Skin epidermis (tissue), 12 donors: ENCODE data around the gene SH3YL1.

ENCODE experiments used
- H3K27ac ChIP-seq, 21 experiments: fragments of 200-600 bp; sonication (generic) in 11 of 21; one replicate each; pipeline ENCODE4 v1.5.0; 2020; ENCODE audit warnings: mild to moderate bottlenecking in 3 of 21, inconsistent platforms in 2 of 21, moderate library complexity in 2 of 21
- H3K4me3 ChIP-seq, 7 experiments: fragments of 200-600 bp; sonication (generic) in 2 of 7; one replicate each; pipeline ENCODE4 v1.5.0; 2020; ENCODE audit warnings: inconsistent platforms in 2 of 7, mild to moderate bottlenecking in 2 of 7, moderate library complexity in 1 of 7

The SH3YL1 gene

GRCh38 chr2:283996-284794 lies 20.4 kb upstream of the SH3YL1 start:
- Histone ChIP-seq H3K27ac (no peak overlapping the region), H3K4me3 (no peak overlapping the region)

- Histone ChIP-seq H3K27ac (no peak overlapping the region), H3K4me3 (no peak overlapping the region)
These were observed 18.8 kb upstream of the SH3YL1 start for GRCh38 chr2:282371-283263.

- Histone ChIP-seq H3K27ac (no peak overlapping the region), H3K4me3 (no peak overlapping the region)
These were observed 17.5 kb upstream of the SH3YL1 start for GRCh38 chr2:281381-281780.

GRCh38 chr2:280650-281110 lies 16.8 kb upstream of the SH3YL1 start:
- Histone ChIP-seq H3K27ac (no peak overlapping the region), H3K4me3 (no peak overlapping the region)

GRCh38 chr2:279956-280649 lies 16.3 kb upstream of the SH3YL1 start:
- Histone ChIP-seq H3K4me3 (no peak overlapping the region), H3K27ac (no peak overlapping the region)

- no peak overlapping the region for H3K27ac ChIP-seq
- H3K4me3 ChIP-seq = no peak overlapping the region
These were observed 15.5 kb upstream of the SH3YL1 start for GRCh38 chr2:279366-279765.

- Histone ChIP-seq H3K27ac (no peak overlapping the region), H3K4me3 (no peak overlapping the region)
These were observed 15.1 kb upstream of the SH3YL1 start for GRCh38 chr2:278927-279320.

- Histone ChIP-seq H3K4me3 (no peak overlapping the region), H3K27ac (no peak overlapping the region)
These were observed 14.6 kb upstream of the SH3YL1 start for GRCh38 chr2:278312-278926.

GRCh38 chr2:275466-275865 lies 11.6 kb upstream of the SH3YL1 start:
- Histone ChIP-seq H3K4me3 (no peak overlapping the region), H3K27ac (no peak overlapping the region)

- Histone ChIP-seq H3K4me3 (no peak overlapping the region), H3K27ac (no peak overlapping the region)
These were observed 10.7 kb upstream of the SH3YL1 start for GRCh38 chr2:274503-274902.

- Histone ChIP-seq H3K27ac (no peak overlapping the region), H3K4me3 (no peak overlapping the region)
These were observed 9.5 kb upstream of the SH3YL1 start for GRCh38 chr2:273333-273732.

GRCh38 chr2:271917-272316 lies 8.1 kb upstream of the SH3YL1 start:
- Histone ChIP-seq H3K4me3 (no peak overlapping the region), H3K27ac (no peak overlapping the region)

GRCh38 chr2:270861-271260 lies 7.0 kb upstream of the SH3YL1 start:
- Histone ChIP-seq H3K27ac (no peak overlapping the region), H3K4me3 (no peak overlapping the region)

- H3K27ac ChIP-seq = no peak overlapping the region
- no peak overlapping the region for H3K4me3 ChIP-seq
These were observed 5.7 kb upstream of the SH3YL1 start for GRCh38 chr2:269356-270030.

- Histone ChIP-seq H3K27ac (no peak overlapping the region), H3K4me3 (no peak overlapping the region)
These were observed 4.5 kb upstream of the SH3YL1 start for GRCh38 chr2:268323-268722.

- peak within 1 kb of the TSS; percentile 66 to 94 (median 90) for H3K27ac ChIP-seq
These were observed 949 bp upstream of the SH3YL1 start, which contains the start of gene ACP1 for GRCh38 chr2:264493-265468. Gene ACP1, plus strand, starts transcription at chr2:264947. Its CDS starts 18 bp downstream, at chr2:264965.

GRCh38 chr2:263022-263738 lies 652 bp downstream of the SH3YL1 start:
- Histone ChIP-seq H3K4me3 (peak overlapping the region; percentile 69 to 92 (median 83)), H3K27ac (peak overlapping the region in 14 of 21 experiments; percentile 79 to 94 (median 90))

More at GRCh38 chr2:264493-265468, 949 bp upstream of the SH3YL1 start, which contains the start of gene ACP1:
- peak within 1 kb of the TSS; percentile 69 to 92 (median 83) for H3K4me3 ChIP-seq
